ENCODE data around the gene RELN.

DNA sequence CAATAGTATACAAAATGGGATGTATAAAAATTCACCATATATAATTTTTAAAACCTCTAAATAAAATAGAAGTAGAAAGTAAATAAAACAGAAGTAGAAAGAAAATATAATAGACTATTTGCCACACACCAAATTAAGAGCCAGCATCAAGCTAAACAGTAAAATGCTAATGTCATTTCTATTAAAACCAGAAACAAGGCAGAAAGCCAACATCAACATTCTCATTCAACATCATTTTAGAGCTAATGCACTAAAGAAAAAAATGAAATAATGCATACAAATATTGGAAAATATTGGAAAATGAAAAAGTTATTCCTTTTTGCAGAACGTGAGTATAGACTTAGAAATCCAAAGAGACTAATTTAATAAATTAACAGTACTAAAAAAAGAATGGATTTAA is 23.4 kb upstream of the RELN start:
- TF ChIP-seq POLR2A (IDR thresholded peaks at IDR 0.05; ENCODE audit: low read depth, low read length) (no peak), POLR2AphosphoS5 (IDR thresholded peaks at IDR 0.05; ENCODE audit: low read length) (no peak), CTCF (IDR thresholded peaks at IDR 0.05 in 2 of 3, conservative IDR thresholded peaks at IDR 0.05 in 1 of 3; ENCODE audit: control insufficient read depth in 2 of 3, extremely low read depth in 1 of 3, insufficient read depth in 1 of 3, low read depth in 3 of 3, low read length in 3 of 3) (no peak), HDAC2 (IDR thresholded peaks at IDR 0.05) (no peak), RBBP5 (conservative IDR thresholded peaks at IDR 0.05) (no peak), KAT2A (conservative IDR thresholded peaks at IDR 0.05; ENCODE audit: control insufficient read depth, low read depth, low read length) (no peak)
- TF ChIP-seq, protein P1, sequence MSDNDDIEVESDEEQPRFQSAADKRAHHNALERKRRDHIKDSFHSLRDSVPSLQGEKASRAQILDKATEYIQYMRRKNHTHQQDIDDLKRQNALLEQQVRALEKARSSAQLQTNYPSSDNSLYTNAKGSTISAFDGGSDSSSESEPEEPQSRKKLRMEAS (IDR thresholded peaks at IDR 0.05; ENCODE audit: low read depth, low read length): no peak

All from GM12878 (cell line).